Mucosa of descending colon (tissue), 3 donors: ENCODE measurements around the gene KIAA0232. TPM values are rescaled to one million over a fixed set of nuclear protein-coding genes. Genes with fewer than 3 reads are reported as not detected.

Experiments used
- ATAC-seq: fragments of 200-7000 bp; cut with Tn5 transposase; one replicate; pipeline ENCODE4 v1.9.1; 2020; ENCODE audit warnings: mild to moderate bottlenecking, moderate library complexity
- DNase-seq, 3 donors: peaks; one replicate each; pipeline ENCODE4 v3.0.0-alpha.2; 2020
- H3K36me3 ChIP-seq: fragments of 200-600 bp; one replicate; pipeline ENCODE4 v1.8.0; 2021; ENCODE audit warnings: low read depth, mild to moderate bottlenecking
- H3K4me1 ChIP-seq: fragments of 200-600 bp; one replicate; pipeline ENCODE4 v1.8.0; 2021; ENCODE audit warnings: low read depth, mild to moderate bottlenecking
- H3K4me3 ChIP-seq: fragments of 200-600 bp; one replicate; pipeline ENCODE4 v1.8.0; 2021; ENCODE audit warnings: mild to moderate bottlenecking
- H3K9me3 ChIP-seq: fragments of 200-600 bp; one replicate; pipeline ENCODE4 v1.8.0; 2021; ENCODE audit warnings: mild to moderate bottlenecking
- intact Hi-C, 2 donors: fragments of 100-400 bp; cut with DNase I in 1 of 2; cut with micrococcal nuclease in 1 of 2; formaldehyde crosslinking; loops; one replicate each; pipeline versions ENCODE4 v1.11.0 to v1.11.1; 2022; cut with DNase I, micrococcal nuclease
- total RNA-seq, 3 donors: library from RNA; stranded (reverse); fragmentation: NEBNext Ultra II Directional in 2 of 3; extraction: Animal tissue kit (Norgen Biotek cat#: 25700) in 2 of 3; gene quantifications; one replicate each; pipeline versions ENCODE4 v1.2.1 to v1.2.4, GENCODE V29; 2021 to 2023
- TF ChIP-seq, protein P1 (sequence below): fragments of 200-600 bp; IDR thresholded peaks from one replicate; pipeline ENCODE4 v1.8.0; 2022; ENCODE audit warnings: antibody characterized with exemption, mild to moderate bottlenecking
- donor health status: DM: no; HTN: no; CAD: no; lungs with moderate emphysema.
- donor health status: DM: no; HTN: no; CAD: no.
- donor health status: DM: no; HTN: yes; CAD: no.

The KIAA0232 gene
- total RNA-seq, 3 donors from 2014 or later, result 31.5 to 47.4 (median 46.6) TPM

DNA sequence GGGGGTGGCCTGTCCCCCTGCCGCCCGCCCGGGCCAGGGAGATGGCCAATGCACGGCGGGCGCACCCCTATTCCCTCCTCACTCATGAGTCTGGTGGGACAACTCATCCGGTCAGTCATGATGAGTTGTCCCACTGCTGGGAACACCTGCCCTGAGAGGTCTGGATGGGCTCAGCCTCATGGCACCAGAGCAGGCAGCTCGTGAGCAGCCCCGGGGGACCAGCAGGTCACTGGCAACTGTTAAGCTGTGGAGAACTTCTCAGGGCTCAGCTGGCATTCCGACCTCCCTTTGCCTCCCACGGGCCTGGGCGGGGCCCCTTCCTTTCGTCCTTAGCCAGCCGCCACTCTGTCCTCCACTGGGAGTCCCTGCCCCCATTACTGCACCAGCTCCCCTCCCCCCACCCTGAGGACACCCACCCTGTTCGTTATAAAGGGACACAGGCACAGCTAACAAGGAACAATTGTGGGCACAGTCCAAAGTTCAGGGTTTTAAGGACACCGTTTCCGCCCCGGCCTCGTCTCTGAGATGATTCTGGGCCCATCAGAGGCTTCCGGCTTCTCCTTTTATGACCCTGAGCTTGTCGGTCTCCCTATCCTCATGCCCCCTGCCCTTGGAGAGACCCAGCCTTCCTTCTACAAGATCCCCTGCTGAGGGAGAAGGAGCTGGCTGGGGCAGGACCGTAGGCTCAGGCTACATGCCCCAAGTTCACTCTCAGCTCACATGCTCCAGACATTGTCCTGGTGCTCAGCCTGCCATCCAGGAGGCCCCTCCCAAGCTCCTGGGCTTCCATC, 14.6 kb upstream of the KIAA0232 start:
- Histone ChIP-seq H3K9me3 (no peaks in the 10 kb centered on the region), H3K4me3 (no peak overlapping the region), H3K4me1 (peaks cover 44% of the 10 kb centered on the region), H3K36me3 (no peaks in the 10 kb centered on the region)
- TF ChIP-seq, protein P1, sequence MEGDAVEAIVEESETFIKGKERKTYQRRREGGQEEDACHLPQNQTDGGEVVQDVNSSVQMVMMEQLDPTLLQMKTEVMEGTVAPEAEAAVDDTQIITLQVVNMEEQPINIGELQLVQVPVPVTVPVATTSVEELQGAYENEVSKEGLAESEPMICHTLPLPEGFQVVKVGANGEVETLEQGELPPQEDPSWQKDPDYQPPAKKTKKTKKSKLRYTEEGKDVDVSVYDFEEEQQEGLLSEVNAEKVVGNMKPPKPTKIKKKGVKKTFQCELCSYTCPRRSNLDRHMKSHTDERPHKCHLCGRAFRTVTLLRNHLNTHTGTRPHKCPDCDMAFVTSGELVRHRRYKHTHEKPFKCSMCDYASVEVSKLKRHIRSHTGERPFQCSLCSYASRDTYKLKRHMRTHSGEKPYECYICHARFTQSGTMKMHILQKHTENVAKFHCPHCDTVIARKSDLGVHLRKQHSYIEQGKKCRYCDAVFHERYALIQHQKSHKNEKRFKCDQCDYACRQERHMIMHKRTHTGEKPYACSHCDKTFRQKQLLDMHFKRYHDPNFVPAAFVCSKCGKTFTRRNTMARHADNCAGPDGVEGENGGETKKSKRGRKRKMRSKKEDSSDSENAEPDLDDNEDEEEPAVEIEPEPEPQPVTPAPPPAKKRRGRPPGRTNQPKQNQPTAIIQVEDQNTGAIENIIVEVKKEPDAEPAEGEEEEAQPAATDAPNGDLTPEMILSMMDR, result no peak
- DNase-seq, result peak; percentile 69 to 79 (median 75)
- ATAC-seq, result peak; percentile 66
- intact Hi-C loops, result no loop called here

GRCh38 chr4:6768539-6768905, 14.0 kb upstream of the KIAA0232 start:
- ATAC-seq, result peak; percentile 43
- Histone ChIP-seq H3K9me3 (no peaks in the 10 kb centered on the region), H3K4me1 (peaks cover 50% of the 10 kb centered on the region), H3K36me3 (no peaks in the 10 kb centered on the region), H3K4me3 (no peak overlapping the region)
- DNase-seq, result no peak
- intact Hi-C loops, result no loop called here
- TF ChIP-seq, protein P1, result no peak

GRCh38 chr4:6769233-6769988, 13.1 kb upstream of the KIAA0232 start:
- H3K4me3 ChIP-seq, result no peak overlapping the region
- intact Hi-C loops, result no loop called here
- TF ChIP-seq, protein P1, result no peak
- H3K9me3 ChIP-seq, result no peaks in the 10 kb centered on the region
- no peak for ATAC-seq
- no peaks in the 10 kb centered on the region for H3K36me3 ChIP-seq
- no peak for DNase-seq
- peaks cover 55% of the 10 kb centered on the region for H3K4me1 ChIP-seq

DNA sequence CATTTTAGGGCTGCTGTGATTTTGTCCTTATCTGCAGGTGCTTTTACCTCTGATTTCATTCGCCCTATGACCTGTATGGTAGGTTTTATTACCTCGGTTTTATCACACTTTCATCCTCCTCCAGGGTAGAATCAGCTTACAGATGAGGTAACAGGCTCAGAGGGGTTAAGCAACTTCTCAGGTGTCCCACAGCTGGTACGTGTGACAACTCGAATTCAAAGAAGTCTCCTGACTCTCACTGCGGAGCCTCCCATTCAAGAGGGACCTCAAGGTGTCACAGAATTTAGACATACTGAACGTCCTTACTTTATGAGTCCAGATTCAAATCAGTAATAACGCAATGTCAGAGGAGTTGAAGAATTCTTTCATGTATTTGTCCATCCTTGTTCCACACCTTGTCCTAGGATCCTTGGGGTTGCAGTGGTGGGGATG, 12.5 kb upstream of the KIAA0232 start:
- ATAC-seq (peak; percentile 62), DNase-seq (no peak)
- TF ChIP-seq, protein P1, result no peak
- Histone ChIP-seq H3K4me1 (peaks cover 55% of the 10 kb centered on the region), H3K9me3 (no peaks in the 10 kb centered on the region), H3K4me3 (no peak overlapping the region), H3K36me3 (no peaks in the 10 kb centered on the region)
- intact Hi-C loops, result no loop called here

- DNase-seq, result no peak
- H3K9me3 ChIP-seq, result no peaks in the 10 kb centered on the region
- peaks cover 55% of the 10 kb centered on the region for H3K4me1 ChIP-seq
- H3K4me3 ChIP-seq, result no peak overlapping the region
- TF ChIP-seq, protein P1, result no peak
- intact Hi-C loops, result no loop called here
- no peaks in the 10 kb centered on the region for H3K36me3 ChIP-seq
- ATAC-seq, result no peak
These were observed 11.8 kb upstream of the KIAA0232 start for GRCh38 chr4:6770581-6771228.
